ENCODE results near the gene SEC62. TPM values are rescaled to one million over a fixed set of nuclear protein-coding genes. Genes with fewer than 3 reads are reported as not detected.

Gene SEC62
- total RNA-seq, 1 donor from 2014 or later = 37.3 TPM

DNA sequence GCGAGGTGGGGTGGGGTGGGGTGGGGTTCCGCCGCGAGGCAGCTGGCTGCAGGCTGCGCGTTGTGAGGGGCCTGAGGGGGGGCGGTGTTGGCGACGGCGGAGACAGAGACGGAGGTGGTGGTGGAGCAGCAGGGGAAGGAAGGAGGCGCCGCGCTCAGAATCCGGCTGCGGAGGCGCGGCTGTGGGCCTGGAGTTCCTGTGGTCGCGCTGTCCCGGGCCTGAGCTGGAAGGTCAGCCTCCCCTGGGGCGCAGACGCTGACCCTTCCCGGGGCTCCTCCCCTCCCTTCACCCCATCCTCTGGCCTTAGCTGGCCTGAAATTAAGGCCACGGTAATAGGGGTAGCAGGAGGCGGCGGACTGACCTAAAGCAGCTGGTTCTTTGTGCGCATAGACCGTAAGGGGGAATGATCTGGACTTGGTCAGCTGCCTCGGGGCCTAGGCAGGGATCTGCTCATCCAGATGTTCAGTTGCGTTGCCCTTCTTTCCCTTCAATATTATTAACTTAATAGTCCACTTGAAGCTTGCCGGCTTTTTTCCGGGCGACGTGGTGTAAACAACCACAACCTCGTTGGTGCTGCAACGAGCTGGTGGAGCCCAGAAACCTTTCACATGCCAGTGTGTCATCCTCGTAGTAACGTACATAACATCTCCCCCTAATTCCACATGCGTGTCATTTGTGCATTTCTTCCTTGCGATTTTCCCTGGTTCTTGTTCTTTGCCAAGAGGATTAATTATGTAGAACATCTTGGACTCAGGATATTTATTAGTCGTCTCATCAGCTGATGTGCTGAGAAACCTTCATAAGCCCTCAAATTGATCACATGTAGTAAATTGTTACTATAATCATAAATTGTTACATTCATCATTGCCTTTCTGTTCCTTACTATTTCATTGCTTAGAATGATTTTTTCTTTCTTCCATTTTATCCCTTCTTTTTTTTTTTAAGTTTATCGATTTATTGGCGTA is 626 bp downstream of the SEC62 start:
- peak; percentile 82 for DNase-seq (ENCODE audit: low read depth)

DNA sequence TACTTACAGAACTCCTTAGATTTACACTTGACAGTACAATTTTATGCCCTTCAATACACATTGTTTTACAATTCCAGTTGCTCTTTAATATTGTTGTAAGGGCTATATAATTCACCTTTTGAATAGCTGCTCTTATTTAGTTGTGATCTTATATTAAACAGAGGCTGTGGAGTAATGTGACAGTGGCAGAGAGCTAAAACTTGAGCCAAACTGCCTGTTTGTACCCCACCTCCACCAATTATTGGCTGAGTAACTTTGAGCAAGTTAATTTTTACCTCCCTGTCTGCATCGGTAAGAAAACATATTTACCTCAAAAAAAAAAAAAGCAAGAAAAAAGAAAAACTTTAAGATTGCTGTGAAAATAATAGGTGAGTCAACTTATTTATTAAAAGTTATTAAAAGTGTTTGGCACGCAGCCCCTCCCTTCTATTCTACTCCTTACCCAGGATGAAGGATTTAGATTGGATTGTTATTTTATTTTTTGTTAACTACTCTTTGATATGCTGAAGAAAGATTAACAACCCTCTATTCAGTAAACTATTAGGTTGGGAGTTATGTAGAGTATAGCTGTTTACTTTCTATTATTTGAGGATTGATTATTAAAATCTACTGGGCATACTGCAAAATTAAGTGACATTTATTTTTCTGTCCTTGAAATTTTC is 1.7 kb downstream of the SEC62 start:
- no peak for DNase-seq (ENCODE audit: low read depth)

DNA sequence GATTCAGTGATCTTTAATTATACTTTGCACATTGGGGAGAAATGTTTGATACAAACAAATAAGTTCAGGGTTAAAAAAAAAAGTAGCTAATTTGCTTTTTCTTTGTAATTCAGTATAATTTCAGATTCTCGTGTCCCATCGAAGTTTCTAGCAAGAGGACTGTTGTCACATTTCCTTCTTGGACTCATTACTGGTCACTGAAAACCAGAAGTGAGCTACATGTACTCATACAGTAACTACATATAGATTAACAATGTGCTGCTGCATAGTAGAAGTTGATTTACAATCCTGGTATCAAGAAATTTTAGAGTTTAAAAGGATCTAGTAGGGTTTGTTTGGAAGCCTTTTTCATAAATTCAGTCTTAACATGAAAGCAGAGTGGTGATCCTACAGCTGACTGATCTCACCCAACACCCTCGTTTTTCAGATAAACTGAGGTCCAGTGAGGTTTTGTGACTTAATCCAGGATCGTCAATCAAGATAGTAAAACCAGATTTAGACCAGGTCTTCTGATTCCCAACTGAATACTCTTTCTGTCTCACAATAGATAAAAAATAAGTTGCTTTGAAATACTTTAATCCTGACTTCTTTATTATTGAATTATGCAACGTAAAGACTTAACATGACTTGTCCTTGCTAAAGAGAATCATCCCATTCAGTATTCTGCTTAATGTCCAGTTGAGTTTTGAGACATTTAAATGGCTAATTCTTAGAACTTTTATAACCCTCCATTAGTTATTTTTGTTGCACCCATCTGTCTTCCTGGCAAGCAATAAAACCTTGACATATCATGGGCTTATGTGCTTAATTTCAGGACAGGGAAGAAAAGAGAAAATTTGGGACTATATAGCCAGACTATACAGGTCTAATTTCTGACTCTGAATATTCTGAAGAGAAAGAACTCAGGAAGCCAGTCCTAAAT is 2.8 kb downstream of the SEC62 start:
- DNase-seq (ENCODE audit: low read depth) = no peak

DNA sequence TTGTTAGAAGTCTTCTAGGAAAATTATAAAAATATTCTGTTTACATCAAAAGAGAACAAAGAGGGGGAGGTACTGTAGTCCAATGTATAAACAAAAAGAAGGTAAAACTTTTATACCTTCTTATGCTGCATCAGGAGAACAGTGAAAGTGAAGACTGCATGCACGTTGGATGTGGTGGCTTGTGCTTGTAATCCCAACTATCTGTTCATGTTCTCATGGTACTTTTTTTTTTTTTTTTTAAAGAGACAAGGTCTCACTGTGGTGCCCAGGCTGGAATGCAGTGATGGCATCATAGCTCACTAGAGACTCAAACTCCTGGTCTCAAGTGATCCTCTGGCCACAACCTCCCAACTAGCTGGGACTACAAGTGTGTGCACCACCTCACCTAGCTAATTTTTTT is 4.2 kb downstream of the SEC62 start:
- DNase-seq (ENCODE audit: low read depth) = no peak

DNA sequence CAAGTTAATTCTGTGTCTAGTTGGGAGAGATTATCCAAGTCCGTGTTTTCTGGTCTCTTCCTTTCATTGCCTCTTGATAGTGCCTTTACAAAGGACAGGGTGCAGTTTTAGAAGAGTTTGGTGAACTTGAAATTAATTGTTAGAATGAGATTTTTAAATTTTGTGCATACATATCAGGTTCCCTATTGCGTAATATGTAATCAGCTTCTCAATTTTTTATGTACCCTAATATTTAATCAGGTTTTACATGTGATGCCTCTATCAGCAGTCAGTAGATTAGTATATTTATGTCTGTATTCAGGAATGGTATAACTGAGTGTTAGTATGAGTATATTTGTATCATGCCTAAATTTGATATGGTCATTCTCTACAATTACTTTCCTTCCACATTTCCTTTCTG is 4.9 kb downstream of the SEC62 start:
- no peak for DNase-seq (ENCODE audit: low read depth)

DNA sequence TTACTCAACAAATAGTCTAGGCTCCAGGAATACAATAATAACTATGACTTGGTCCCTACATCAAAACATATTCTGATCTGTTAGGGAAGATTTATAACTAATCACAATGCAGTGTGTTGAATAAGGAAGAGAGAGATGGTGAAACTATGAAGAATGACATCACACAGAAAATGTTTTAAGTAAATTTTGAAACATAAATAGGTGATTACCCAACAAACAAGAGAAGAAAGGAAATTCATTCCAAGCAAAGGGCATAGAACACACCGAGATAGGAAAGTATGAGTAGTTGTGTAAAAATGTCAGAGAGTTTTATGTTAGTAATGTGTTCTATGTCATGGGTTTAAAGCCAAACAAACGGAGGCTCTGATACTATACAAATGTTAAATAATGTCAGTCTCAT is 13.4 kb downstream of the SEC62 start:
- DNase-seq (ENCODE audit: low read depth) = peak; percentile 2

DNA sequence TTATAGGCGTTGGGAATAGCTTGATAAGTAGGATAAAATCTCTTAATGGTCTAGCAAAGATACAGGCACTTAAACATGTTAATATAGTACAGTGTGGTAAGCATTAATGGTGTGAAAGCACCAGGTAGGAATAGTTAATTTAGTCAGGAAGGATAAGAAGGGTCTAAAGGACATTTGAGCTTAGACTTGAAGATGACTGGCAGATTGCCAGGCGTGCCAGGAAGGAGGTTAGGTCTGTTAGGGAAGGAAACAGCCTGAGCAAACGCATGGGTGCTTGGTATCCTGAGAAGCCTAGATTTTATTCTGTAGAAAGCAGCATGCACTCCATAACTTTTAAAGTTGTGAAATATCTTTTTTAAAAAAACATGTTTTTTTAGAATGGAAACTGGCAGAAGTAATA is 17.7 kb downstream of the SEC62 start:
- no peak for DNase-seq (ENCODE audit: low read depth)

DNA sequence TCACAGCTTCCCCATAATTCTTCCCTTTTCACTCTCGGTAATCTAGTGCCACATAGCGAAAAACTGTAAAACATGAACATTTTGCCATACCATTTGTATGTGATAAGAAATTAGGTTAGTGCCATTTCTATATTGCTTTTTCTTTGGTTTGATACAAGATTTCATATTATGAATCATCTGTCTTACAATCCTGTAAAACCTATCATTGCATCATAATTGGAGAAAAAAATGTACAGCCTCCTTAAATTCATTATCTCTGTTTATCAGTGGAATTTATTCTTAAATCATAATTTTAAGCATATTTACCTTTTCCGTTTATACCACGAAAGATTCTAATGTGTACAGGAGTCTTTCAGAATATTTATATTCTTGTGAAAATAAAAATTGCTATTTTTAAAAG is 23.8 kb downstream of the SEC62 start:
- no peak for DNase-seq (ENCODE audit: low read depth)

DNA sequence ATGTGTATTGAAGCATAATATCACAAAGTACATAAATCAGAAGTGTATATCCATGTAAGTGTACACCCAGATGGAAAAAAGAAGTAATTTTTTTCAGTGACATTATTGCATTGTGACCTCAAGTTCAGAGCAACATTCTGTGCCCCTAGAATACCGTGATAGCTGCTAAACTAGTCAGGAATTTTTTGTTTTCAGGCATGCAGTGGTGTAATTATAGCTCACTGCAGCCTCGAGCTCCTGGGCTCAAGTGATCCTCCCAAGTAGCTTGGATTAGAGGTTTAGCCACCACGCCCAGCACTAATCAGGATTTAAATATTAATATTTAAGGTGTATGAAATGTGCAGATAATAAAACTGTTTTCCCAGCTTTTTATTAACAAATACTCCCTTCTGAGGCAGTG is 25.5 kb downstream of the SEC62 start:
- DNase-seq (ENCODE audit: low read depth) = peak; percentile 26

DNA sequence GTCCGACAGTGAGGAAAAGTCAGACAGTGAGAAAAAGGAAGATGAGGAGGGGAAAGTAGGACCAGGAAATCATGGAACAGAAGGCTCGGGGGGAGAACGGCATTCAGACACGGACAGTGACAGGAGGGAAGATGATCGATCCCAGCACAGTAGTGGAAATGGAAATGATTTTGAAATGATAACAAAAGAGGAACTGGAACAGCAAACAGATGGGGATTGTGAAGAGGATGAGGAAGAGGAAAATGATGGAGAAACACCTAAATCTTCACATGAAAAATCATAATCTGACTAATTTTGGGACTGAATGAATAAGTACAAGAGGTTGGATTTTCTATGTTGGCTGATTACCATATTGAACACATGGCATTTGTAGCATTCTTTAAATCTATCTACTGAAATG is 26.2 kb downstream of the SEC62 start:
- DNase-seq (ENCODE audit: low read depth) = no peak

DNA sequence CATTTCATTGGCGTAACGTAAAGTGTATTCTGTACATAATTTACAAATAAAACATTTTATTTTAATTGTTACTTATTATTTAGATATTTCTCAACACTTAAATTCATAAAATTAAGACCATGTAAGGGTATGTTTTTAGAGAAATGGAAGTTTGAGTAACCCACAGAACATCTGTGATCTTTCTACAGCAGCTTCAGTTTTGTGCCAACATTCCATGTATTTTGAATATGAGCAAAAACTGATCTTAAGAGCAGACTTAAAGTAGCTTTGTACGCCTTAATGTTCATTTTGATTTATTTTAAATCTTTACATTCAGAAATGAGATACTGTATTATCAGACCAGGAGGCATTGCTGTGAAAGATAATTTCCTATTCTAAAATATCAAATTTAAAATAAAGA is 27.2 kb downstream of the SEC62 start:
- no peak for DNase-seq (ENCODE audit: low read depth)

DNA sequence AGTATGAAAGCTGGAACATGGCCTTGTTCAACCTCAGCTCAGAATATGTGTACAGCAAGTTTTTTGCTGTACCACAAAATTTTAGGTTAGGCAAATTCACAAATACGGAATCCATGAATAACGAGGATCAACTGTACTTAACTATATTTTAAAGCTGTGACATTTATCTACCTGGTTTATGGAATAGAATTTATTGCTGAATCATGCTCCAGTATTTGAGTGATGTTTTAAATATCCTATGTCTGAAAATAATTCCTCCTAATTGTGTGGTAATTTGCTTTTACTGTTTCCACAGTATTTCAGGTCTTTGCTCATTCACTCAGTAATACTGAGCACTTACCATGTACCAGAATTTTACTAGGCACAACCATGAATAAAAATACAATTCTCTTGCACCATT is 29.5 kb downstream of the SEC62 start:
- DNase-seq (ENCODE audit: low read depth) = no peak

DNA sequence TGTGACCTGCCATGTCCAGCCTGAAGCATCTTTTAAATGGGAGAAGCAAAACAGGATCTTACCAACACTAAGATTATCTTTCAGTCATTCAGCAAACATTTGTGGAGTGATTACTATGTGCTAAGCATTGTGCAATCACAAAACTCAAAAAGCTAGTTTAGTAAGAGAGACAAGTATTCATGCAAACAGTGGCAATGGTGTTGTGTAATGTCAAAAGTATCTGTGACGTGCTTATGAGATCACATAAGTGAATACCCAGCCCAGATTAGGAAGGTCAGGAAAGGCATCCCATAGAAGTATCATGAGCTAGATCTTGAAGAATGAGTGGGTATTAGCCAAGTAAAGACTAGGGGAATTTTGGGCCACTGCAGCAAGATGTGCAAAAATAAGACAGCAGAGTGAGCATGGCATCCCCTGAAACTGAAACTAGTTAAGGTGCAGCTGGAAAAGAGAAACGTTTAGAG is 32.1 kb downstream of the SEC62 start:
- peak; percentile 4 for DNase-seq (ENCODE audit: low read depth)

DNA sequence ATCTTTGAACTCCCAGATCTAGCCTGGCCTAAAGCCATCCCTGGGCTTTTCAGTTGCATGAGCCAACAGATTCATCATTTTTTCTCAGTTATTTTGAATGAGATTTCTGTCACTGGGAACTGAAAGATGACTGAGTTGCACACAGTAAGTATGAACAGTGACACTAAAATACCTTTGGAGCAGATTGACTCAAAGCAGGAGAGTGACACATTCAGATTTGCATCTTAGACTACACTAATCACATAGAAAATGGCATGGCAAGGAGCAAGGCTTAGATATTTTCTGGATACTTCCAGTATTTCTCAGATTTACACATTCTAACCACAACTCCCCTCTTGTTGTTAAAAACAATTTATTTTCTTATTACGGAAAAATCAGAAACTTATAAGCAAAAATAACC is 32.8 kb downstream of the SEC62 start:
- no peak for DNase-seq (ENCODE audit: low read depth)

DNA sequence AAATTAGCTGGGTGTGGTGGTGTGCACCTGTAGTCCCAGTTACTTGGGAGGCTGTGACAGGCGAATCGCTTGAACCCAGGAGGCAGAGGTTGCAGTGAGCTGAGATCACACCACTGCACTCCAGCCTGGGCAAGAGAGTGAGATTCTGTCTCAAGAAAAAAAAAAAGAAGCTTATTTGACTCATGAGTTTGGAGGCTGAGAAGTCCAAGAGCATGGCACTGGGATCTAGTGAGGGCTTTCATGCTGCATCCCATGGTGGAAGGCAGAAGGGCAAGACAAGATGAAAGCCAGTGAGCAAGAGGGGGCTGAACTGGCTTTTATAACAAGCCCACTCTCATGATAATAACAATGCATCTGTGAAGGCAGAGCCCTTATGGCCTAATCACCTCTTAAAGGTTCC is 33.4 kb downstream of the SEC62 start:
- DNase-seq (ENCODE audit: low read depth) = no peak

DNA sequence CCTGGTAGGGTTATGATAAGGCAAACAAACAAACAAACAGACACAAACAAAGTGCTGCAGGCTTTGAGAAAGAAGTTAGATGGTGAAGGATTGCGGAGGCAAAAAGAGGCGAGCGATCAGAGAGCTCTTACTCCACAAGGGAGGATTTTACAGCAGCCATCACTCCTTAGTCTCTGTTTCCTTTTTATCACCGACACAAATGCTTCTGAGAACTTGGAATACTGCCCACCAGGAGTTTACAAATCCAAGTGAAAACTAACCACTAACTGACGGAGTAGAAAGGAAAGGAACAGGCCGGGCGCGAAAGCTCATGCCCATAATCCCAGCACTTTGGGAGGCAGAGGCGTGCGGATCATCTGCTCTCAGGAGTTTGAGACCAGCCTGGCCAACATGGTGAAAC is 35.6 kb downstream of the SEC62 start:
- DNase-seq (ENCODE audit: low read depth) = no peak

DNA sequence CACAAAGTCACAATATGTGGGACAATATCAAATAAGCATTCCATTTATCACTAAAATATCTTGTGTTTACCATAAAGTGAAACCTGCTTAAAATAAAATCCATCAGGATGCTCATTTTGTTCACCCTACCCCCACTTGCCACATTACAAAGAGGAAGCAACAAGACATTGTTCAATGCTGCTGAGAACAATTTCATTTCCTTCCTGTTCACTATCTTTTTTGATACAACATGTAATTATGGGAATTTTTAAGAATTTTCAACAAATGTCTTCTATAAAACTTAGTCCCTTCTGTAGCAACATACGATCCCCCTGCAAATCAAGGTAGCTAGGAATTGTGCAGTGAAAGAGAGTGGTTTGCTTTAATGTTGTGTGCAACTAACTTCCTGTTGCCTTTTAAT is 36.3 kb downstream of the SEC62 start:
- DNase-seq (ENCODE audit: low read depth) = no peak

DNA sequence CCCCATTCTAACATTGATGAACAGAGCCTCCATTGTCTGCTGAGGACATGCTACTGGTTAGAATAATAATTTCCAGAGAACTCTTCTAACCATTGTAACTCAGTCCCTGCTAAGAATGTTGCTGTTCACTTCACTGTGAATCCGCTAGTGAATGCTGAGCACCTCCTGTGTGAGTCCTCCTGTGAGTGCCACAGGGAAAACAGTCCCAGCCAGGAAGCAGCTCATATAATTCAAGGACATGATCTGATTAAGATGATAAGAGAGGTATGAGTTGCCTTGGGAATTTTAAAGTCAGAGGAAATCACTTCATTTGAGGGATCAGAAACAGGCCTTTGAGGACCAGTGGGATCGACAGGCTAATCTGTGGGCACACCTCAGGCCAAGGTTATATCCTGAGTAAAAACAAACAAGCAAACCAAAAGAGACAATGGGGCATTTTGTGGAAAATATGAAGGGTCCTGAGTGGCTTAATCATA is 37.3 kb downstream of the SEC62 start:
- DNase-seq (ENCODE audit: low read depth) = no peak

DNA sequence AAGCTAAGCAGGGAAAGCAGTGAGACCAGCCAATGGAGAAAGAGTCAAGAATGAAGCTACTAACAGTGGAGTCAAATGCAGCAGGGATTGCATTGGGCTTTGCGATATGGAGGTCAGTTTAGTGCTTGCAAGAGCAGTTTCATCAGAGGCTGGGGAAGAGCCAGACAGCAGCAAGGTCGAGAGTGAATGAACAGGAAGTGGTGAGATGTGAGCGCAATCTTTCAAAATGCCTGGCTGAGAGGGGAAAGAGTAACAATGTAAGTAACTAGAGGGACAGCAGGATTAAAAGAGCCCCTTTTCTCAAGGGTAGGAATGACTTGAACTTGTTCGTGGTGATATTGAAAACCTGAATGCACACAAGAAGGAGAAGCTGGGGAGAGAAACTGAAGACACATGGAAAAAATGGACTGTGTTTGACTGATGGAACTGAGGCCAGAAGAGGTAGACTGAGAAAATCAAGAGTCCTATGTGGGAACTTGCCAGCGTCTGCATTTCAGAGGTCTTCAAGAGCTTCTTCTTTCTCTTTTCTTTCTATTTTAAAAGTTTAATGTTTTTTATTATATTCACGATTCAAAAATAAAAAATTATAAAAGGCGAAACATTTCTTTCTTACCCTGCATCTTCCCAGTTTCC is 40.5 kb downstream of the SEC62 start:
- no peak for DNase-seq (ENCODE audit: low read depth)

DNA sequence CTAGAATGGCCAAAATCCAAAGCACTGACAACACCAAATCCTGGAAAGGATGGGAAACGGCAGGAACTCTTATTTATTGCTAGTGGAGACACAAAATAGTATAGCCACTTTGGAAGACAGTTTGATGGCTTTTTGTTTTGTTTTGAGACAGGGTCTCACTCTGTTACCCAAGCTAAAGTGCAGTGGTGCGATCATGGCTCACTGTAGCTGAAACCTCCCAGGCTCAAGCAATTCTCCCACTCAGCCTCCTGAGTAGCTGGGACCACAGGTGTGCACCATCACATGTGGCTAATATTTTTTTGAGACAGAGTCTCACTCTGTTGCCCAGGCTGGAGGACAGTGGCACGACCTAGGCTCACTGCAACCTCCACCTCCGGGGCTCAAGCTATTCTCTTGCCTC is 43.9 kb downstream of the SEC62 start:
- DNase-seq (ENCODE audit: low read depth) = no peak

Data from myocyte (in vitro differentiated cells).